ENCODE data around the gene MMGT1.
"Not testable (repeated sequence)": the region's sequence is repeated elsewhere in the genome, so short reads cannot be mapped to it uniquely, and the experiment has no call there.

The MMGT1 gene

GRCh38 chrX:135944486-135944885, 29.3 kb downstream of the MMGT1 start:
- TF ChIP-seq EZH2phosphoT487 (IDR thresholded peaks at IDR 0.05; ENCODE audit: borderline replicate concordance, low read length): no peak
- no peaks in the 10 kb centered on the region for H3K9me2 ChIP-seq (replicated peaks; ENCODE audit: control insufficient read depth, low read length)
- no peak overlapping the region for H3K27ac ChIP-seq (ENCODE audit: low read depth, low read length)
- H3F3A ChIP-seq (ENCODE audit: control insufficient read depth, insufficient read depth): no peaks in the 10 kb centered on the region
- no peaks in the 10 kb centered on the region for H3K79me2 ChIP-seq (ENCODE audit: control insufficient read depth, low read length)
- no peak overlapping the region for H3K4me3 ChIP-seq (ENCODE audit: low read length)
- H3K27me3 ChIP-seq (ENCODE audit: control insufficient read depth, low read length): no peaks in the 10 kb centered on the region
- no peaks in the 10 kb centered on the region for H3K9me3 ChIP-seq (ENCODE audit: control insufficient read depth, insufficient read depth, low read length)
- H4K20me1 ChIP-seq (ENCODE audit: control insufficient read depth, insufficient read depth, low read depth, low read length): no peaks in the 10 kb centered on the region
- no peaks in the 10 kb centered on the region for H3K36me3 ChIP-seq (ENCODE audit: control insufficient read depth, low read length)
- H3K4me2 ChIP-seq (ENCODE audit: low read length): no peak overlapping the region
- H3K4me1 ChIP-seq (ENCODE audit: control insufficient read depth, low read length): no peaks in the 10 kb centered on the region

- Histone ChIP-seq H3K9me2 (replicated peaks; ENCODE audit: control insufficient read depth, low read length) (no peaks in the 10 kb centered on the region), H4K20me1 (ENCODE audit: control insufficient read depth, insufficient read depth, low read depth, low read length) (no peaks in the 10 kb centered on the region), H3K27me3 (ENCODE audit: control insufficient read depth, low read length) (no peaks in the 10 kb centered on the region), H3K9me3 (ENCODE audit: control insufficient read depth, insufficient read depth, low read length) (no peaks in the 10 kb centered on the region), H3K27ac (ENCODE audit: low read depth, low read length) (no peak overlapping the region), H3K4me2 (ENCODE audit: low read length) (no peak overlapping the region), H3K4me3 (ENCODE audit: low read length) (no peak overlapping the region), H3K4me1 (ENCODE audit: control insufficient read depth, low read length) (no peaks in the 10 kb centered on the region), H3K36me3 (ENCODE audit: control insufficient read depth, low read length) (no peaks in the 10 kb centered on the region), H3F3A (ENCODE audit: control insufficient read depth, insufficient read depth) (no peaks in the 10 kb centered on the region), H3K79me2 (ENCODE audit: control insufficient read depth, low read length) (no peaks in the 10 kb centered on the region)
- TF ChIP-seq CTCF (IDR thresholded peaks at IDR 0.05; ENCODE audit: low read depth, low read length, poor library complexity, severe bottlenecking) (peak; percentile 45), EZH2phosphoT487 (IDR thresholded peaks at IDR 0.05; ENCODE audit: borderline replicate concordance, low read length) (no peak)
Observed at GRCh38 chrX:135931644-135932487, 41.9 kb downstream of the MMGT1 start.

- no peaks in the 10 kb centered on the region for H3K79me2 ChIP-seq (ENCODE audit: control insufficient read depth, low read length)
- no peaks in the 10 kb centered on the region for H4K20me1 ChIP-seq (ENCODE audit: control insufficient read depth, insufficient read depth, low read depth, low read length)
- no peaks in the 10 kb centered on the region for H3K4me1 ChIP-seq (ENCODE audit: control insufficient read depth, low read length)
- no peaks in the 10 kb centered on the region for H3K9me3 ChIP-seq (ENCODE audit: control insufficient read depth, insufficient read depth, low read length)
- H3K36me3 ChIP-seq (ENCODE audit: control insufficient read depth, low read length): no peaks in the 10 kb centered on the region
- no peaks in the 10 kb centered on the region for H3K9me2 ChIP-seq (replicated peaks; ENCODE audit: control insufficient read depth, low read length)
- H3K27me3 ChIP-seq (ENCODE audit: control insufficient read depth, low read length): no peaks in the 10 kb centered on the region
- H3F3A ChIP-seq (ENCODE audit: control insufficient read depth, insufficient read depth): no peaks in the 10 kb centered on the region
- no peak overlapping the region for H3K4me3 ChIP-seq (ENCODE audit: low read length)
- no peak for TF ChIP-seq CTCF (IDR thresholded peaks at IDR 0.05; ENCODE audit: low read depth, low read length, poor library complexity, severe bottlenecking)
- no peak for TF ChIP-seq EZH2phosphoT487 (IDR thresholded peaks at IDR 0.05; ENCODE audit: borderline replicate concordance, low read length)
- H3K4me2 ChIP-seq (ENCODE audit: low read length): no peak overlapping the region
- H3K27ac ChIP-seq (ENCODE audit: low read depth, low read length): no peak overlapping the region
Observed at GRCh38 chrX:135927897-135928296, 45.9 kb downstream of the MMGT1 start.

- Histone ChIP-seq H3K27ac (ENCODE audit: low read depth, low read length) (no peak overlapping the region), H4K20me1 (ENCODE audit: control insufficient read depth, insufficient read depth, low read depth, low read length) (no peaks in the 10 kb centered on the region), H3K79me2 (ENCODE audit: control insufficient read depth, low read length) (no peaks in the 10 kb centered on the region), H3K4me2 (ENCODE audit: low read length) (no peak overlapping the region), H3K4me1 (ENCODE audit: control insufficient read depth, low read length) (no peaks in the 10 kb centered on the region), H3F3A (ENCODE audit: control insufficient read depth, insufficient read depth) (no peaks in the 10 kb centered on the region), H3K36me3 (ENCODE audit: control insufficient read depth, low read length) (no peaks in the 10 kb centered on the region), H3K9me2 (replicated peaks; ENCODE audit: control insufficient read depth, low read length) (no peaks in the 10 kb centered on the region), H3K9me3 (ENCODE audit: control insufficient read depth, insufficient read depth, low read length) (no peaks in the 10 kb centered on the region), H3K27me3 (ENCODE audit: control insufficient read depth, low read length) (no peaks in the 10 kb centered on the region), H3K4me3 (ENCODE audit: low read length) (no peak overlapping the region)
- TF ChIP-seq CTCF (IDR thresholded peaks at IDR 0.05; ENCODE audit: low read depth, low read length, poor library complexity, severe bottlenecking) (no peak), EZH2phosphoT487 (IDR thresholded peaks at IDR 0.05; ENCODE audit: borderline replicate concordance, low read length) (no peak)
Observed at GRCh38 chrX:135923353-135923752, 50.4 kb downstream of the MMGT1 start.

- H3K4me2 ChIP-seq (ENCODE audit: low read length); H3K27ac ChIP-seq (ENCODE audit: low read depth, low read length); H3F3A ChIP-seq (ENCODE audit: control insufficient read depth, insufficient read depth); H3K4me3 ChIP-seq (ENCODE audit: low read length); H3K4me1 ChIP-seq (ENCODE audit: control insufficient read depth, low read length); H3K9me2 ChIP-seq (replicated peaks; ENCODE audit: control insufficient read depth, low read length); H3K79me2 ChIP-seq (ENCODE audit: control insufficient read depth, low read length); H4K20me1 ChIP-seq (ENCODE audit: control insufficient read depth, insufficient read depth, low read depth, low read length); H3K36me3 ChIP-seq (ENCODE audit: control insufficient read depth, low read length); H3K9me3 ChIP-seq (ENCODE audit: control insufficient read depth, insufficient read depth, low read length); H3K27me3 ChIP-seq (ENCODE audit: control insufficient read depth, low read length): not testable (repeated sequence)
Observed at GRCh38 chrX:135920516-135920915, 53.3 kb downstream of the MMGT1 start.
